GM21529 (cell line): ENCODE measurements around the gene MAP2.
"Not testable (repeated sequence)": the region's sequence is repeated elsewhere in the genome, so short reads cannot be mapped to it uniquely, and the experiment has no call there.

Source experiments
- ATAC-seq: cut with Tn5 transposase; IDR thresholded peaks from one replicate; pipeline ENCODE4 v1.9.1; 2021; ENCODE audit not compliant: unreplicated experiment

Gene MAP2

GRCh38 chr2:209472112-209472832, 48.4 kb downstream of the MAP2 start:
- ATAC-seq, result no peak

GRCh38 chr2:209472871-209473270, 49.0 kb downstream of the MAP2 start:
- ATAC-seq, result no peak

- ATAC-seq, result no peak
Observed at GRCh38 chr2:209473930-209474419, 50.1 kb downstream of the MAP2 start.

- no peak for ATAC-seq
Observed at GRCh38 chr2:209474960-209475359, 51.1 kb downstream of the MAP2 start.

- ATAC-seq, result no peak
Observed at GRCh38 chr2:209476367-209477208, 52.7 kb downstream of the MAP2 start.

- ATAC-seq, result not testable (repeated sequence)
Observed at GRCh38 chr2:209492296-209492695, 68.4 kb downstream of the MAP2 start.

GRCh38 chr2:209495068-209495620, 71.3 kb downstream of the MAP2 start:
- not testable (repeated sequence) for ATAC-seq

GRCh38 chr2:209495855-209496585, 72.2 kb downstream of the MAP2 start:
- no peak for ATAC-seq

GRCh38 chr2:209496586-209496982, 72.7 kb downstream of the MAP2 start:
- no peak for ATAC-seq

GRCh38 chr2:209498614-209499013, 74.8 kb downstream of the MAP2 start:
- no peak for ATAC-seq

GRCh38 chr2:209499069-209499468, 75.2 kb downstream of the MAP2 start:
- ATAC-seq, result no peak

GRCh38 chr2:209501579-209501978, 77.7 kb downstream of the MAP2 start:
- no peak for ATAC-seq

- ATAC-seq, result no peak
Observed at GRCh38 chr2:209505410-209505809, 81.6 kb downstream of the MAP2 start.

- ATAC-seq, result no peak
Observed at GRCh38 chr2:209508255-209508654, 84.4 kb downstream of the MAP2 start.

GRCh38 chr2:209511637-209512036, 87.8 kb downstream of the MAP2 start:
- no peak for ATAC-seq

- no peak for ATAC-seq
Observed at GRCh38 chr2:209512971-209513370, 89.1 kb downstream of the MAP2 start.

GRCh38 chr2:209517436-209517835, 93.6 kb downstream of the MAP2 start:
- ATAC-seq, result no peak

- ATAC-seq, result no peak
Observed at GRCh38 chr2:209519271-209519670, 95.4 kb downstream of the MAP2 start.

- ATAC-seq, result no peak
Observed at GRCh38 chr2:209519906-209520305, 96.1 kb downstream of the MAP2 start.

GRCh38 chr2:209523041-209523740, 99.3 kb downstream of the MAP2 start:
- ATAC-seq, result no peak
